Loucy (cell line): ENCODE data around the gene TNNT3.

Experiments
- H2AFZ ChIP-seq: fragments of 200-600 bp; sonication (generic); 2 replicates; pipeline ENCODE4 v1.6.0; 2016; ENCODE audit warnings: antibody characterized with exemption, mild to moderate bottlenecking, low read length, moderate library complexity
- H3F3A ChIP-seq: fragments of 200-600 bp; 2 replicates; pipeline ENCODE4 v1.6.0; 2016; ENCODE audit warnings: antibody characterized with exemption, low read depth, mild to moderate bottlenecking
- H3K27me3 ChIP-seq: fragments of 200-600 bp; sonication (generic); 2 replicates; pipeline ENCODE4 v1.6.1; 2014; ENCODE audit warnings: low read length, mild to moderate bottlenecking; ENCODE audit not compliant: insufficient read depth, poor library complexity, severe bottlenecking
- H3K36me3 ChIP-seq: fragments of 200-600 bp; sonication (generic); 2 replicates; pipeline ENCODE4 v1.6.1; 2016; ENCODE audit warnings: low read length; ENCODE audit not compliant: insufficient read depth
- H3K4me1 ChIP-seq: fragments of 200-600 bp; sonication (generic); 2 replicates; pipeline ENCODE4 v1.5.1; 2014; ENCODE audit warnings: low read length, mild to moderate bottlenecking; ENCODE audit not compliant: insufficient read depth, poor library complexity, severe bottlenecking
- H3K4me2 ChIP-seq: fragments of 200-600 bp; sonication (generic); 2 replicates; pipeline ENCODE4 v1.6.0; 2014; ENCODE audit warnings: antibody characterized with exemption, low read length, low read depth, mild to moderate bottlenecking; ENCODE audit not compliant: poor library complexity, severe bottlenecking
- H3K4me3 ChIP-seq: fragments of 200-600 bp; sonication (generic); 2 replicates; pipeline ENCODE4 v1.5.1; 2014; ENCODE audit warnings: low read length, mild to moderate bottlenecking, mixed read lengths; ENCODE audit not compliant: poor library complexity, severe bottlenecking
- H3K79me2 ChIP-seq: fragments of 200-600 bp; sonication (generic); 2 replicates; pipeline ENCODE4 v1.6.1; 2014; ENCODE audit warnings: low read length; ENCODE audit not compliant: insufficient read depth
- H3K9ac ChIP-seq: fragments of 200-600 bp; sonication (generic); 2 replicates; pipeline ENCODE4 v1.6.0; 2014; ENCODE audit warnings: mild to moderate bottlenecking, low read depth, low read length, moderate library complexity; ENCODE audit not compliant: poor library complexity, severe bottlenecking
- H3K9me2 ChIP-seq: fragments of 200-600 bp; sonication (generic); replicated peaks from 2 replicates; pipeline ENCODE4 v1.6.1; 2016; ENCODE audit warnings: low read depth, low read length, mixed read lengths
- H3K9me3 ChIP-seq: fragments of 200-600 bp; sonication (generic); 2 replicates; pipeline ENCODE4 v1.6.1; 2014; ENCODE audit warnings: mild to moderate bottlenecking, antibody characterized with exemption, low read length, low read depth; ENCODE audit not compliant: insufficient read depth
- H4K20me1 ChIP-seq: fragments of 200-600 bp; sonication (generic); 2 replicates; pipeline ENCODE4 v1.6.0; 2014; ENCODE audit warnings: antibody characterized with exemption, low read length, mild to moderate bottlenecking; ENCODE audit not compliant: insufficient read depth, poor library complexity, severe bottlenecking
- CTCF ChIP-seq: fragments of 200-600 bp; sonication (generic); conservative IDR thresholded peaks from 2 replicates; pipeline ENCODE4 v1.5.1; 2014; ENCODE audit warnings: mild to moderate bottlenecking, antibody characterized with exemption, low read length
- EZH2phosphoT487 ChIP-seq: fragments of 200-600 bp; IDR thresholded peaks from 2 replicates; pipeline ENCODE4 v1.6.1; 2018; ENCODE audit warnings: antibody characterized with exemption, mild to moderate bottlenecking, moderate library complexity, borderline replicate concordance

TNNT3 gene

GRCh38 chr11:1958367-1958766 lies 38.9 kb downstream of the TNNT3 start:
- Histone ChIP-seq H3K27me3 (no peaks in the 10 kb centered on the region), H4K20me1 (no peaks in the 10 kb centered on the region), H3K9me2 (no peaks in the 10 kb centered on the region), H3K36me3 (no peaks in the 10 kb centered on the region), H3K4me1 (no peaks in the 10 kb centered on the region), H3K4me2 (no peak overlapping the region), H3K4me3 (no peak overlapping the region), H2AFZ (no peak overlapping the region), H3F3A (no peaks in the 10 kb centered on the region), H3K9ac (no peak overlapping the region), H3K79me2 (no peaks in the 10 kb centered on the region), H3K9me3 (no peaks in the 10 kb centered on the region)
- TF ChIP-seq EZH2phosphoT487 = no peak
- no peak for TF ChIP-seq CTCF

- Histone ChIP-seq H3K9me3 (no peaks in the 10 kb centered on the region), H4K20me1 (no peaks in the 10 kb centered on the region), H3K27me3 (no peaks in the 10 kb centered on the region), H3K9me2 (no peaks in the 10 kb centered on the region), H3K4me3 (no peak overlapping the region), H3F3A (no peaks in the 10 kb centered on the region), H3K9ac (no peak overlapping the region), H3K36me3 (no peaks in the 10 kb centered on the region), H3K4me1 (no peaks in the 10 kb centered on the region), H3K79me2 (no peaks in the 10 kb centered on the region), H2AFZ (no peak overlapping the region), H3K4me2 (no peak overlapping the region)
- no peak for TF ChIP-seq EZH2phosphoT487
- TF ChIP-seq CTCF = no peak
Observed at GRCh38 chr11:1959786-1960185, 40.3 kb downstream of the TNNT3 start.

- no peaks in the 10 kb centered on the region for H3K79me2 ChIP-seq
- no peaks in the 10 kb centered on the region for H3K9me3 ChIP-seq
- H3K4me3 ChIP-seq = no peak overlapping the region
- H4K20me1 ChIP-seq = no peaks in the 10 kb centered on the region
- H2AFZ ChIP-seq = no peak overlapping the region
- TF ChIP-seq CTCF = no peak
- no peak for TF ChIP-seq EZH2phosphoT487
- H3K9me2 ChIP-seq = no peaks in the 10 kb centered on the region
- no peak overlapping the region for H3K4me2 ChIP-seq
- H3K4me1 ChIP-seq = no peaks in the 10 kb centered on the region
- no peaks in the 10 kb centered on the region for H3K27me3 ChIP-seq
- no peaks in the 10 kb centered on the region for H3F3A ChIP-seq
- no peak overlapping the region for H3K9ac ChIP-seq
- H3K36me3 ChIP-seq = no peaks in the 10 kb centered on the region
Observed at GRCh38 chr11:1963864-1964263, 44.4 kb downstream of the TNNT3 start.
